ENCODE results near the gene ENTREP1.

DNA sequence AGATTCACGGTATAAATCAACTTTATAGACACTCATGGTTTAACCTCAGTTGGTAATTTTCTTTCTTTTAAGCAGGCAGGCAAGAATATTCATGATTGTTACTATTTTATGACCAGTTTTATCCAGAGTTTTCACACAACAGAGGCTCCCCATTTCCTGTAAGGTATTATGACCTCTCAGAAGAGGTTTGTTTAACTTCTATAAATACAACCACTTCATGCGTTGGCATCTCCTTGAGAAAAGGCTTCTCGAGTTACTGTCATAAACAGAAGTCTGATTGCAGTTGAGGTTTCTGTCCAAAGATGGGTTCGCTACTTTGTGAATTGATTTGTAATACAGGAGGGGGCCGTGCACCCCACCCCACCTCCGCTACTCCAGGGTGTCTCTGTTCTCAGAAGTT lies 55.3 kb downstream of the ENTREP1 start:
- TF ChIP-seq, protein P1, sequence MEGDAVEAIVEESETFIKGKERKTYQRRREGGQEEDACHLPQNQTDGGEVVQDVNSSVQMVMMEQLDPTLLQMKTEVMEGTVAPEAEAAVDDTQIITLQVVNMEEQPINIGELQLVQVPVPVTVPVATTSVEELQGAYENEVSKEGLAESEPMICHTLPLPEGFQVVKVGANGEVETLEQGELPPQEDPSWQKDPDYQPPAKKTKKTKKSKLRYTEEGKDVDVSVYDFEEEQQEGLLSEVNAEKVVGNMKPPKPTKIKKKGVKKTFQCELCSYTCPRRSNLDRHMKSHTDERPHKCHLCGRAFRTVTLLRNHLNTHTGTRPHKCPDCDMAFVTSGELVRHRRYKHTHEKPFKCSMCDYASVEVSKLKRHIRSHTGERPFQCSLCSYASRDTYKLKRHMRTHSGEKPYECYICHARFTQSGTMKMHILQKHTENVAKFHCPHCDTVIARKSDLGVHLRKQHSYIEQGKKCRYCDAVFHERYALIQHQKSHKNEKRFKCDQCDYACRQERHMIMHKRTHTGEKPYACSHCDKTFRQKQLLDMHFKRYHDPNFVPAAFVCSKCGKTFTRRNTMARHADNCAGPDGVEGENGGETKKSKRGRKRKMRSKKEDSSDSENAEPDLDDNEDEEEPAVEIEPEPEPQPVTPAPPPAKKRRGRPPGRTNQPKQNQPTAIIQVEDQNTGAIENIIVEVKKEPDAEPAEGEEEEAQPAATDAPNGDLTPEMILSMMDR (IDR thresholded peaks at IDR 0.05): no peak
- TF ChIP-seq POLR2A (IDR thresholded peaks at IDR 0.05): no peak
